Measurements from ENCODE around the gene NR2C2.

Gene NR2C2

DNA sequence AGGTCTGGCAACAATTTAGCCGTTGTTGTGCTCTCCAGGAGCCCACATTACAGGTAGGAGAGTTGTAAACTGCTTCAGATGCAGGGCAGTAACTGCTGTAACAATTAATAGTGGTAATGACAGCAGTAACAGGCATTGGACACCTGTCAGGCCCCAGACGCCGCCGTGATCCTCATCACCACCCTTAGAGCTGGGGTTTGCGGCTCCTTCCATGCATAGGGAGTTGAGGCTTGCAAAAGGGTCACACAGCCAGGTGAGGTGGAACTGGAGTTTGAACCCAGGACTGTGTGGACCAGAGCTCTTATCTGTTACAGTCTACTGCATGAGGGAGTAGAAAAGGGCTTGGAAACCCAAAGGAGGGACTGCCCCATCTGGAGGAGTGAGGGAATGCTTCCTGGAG lies 26.8 kb upstream of the NR2C2 start:
- H3K27ac ChIP-seq = no peak overlapping the region
- H3K4me1 ChIP-seq (ENCODE audit: low read depth, poor library complexity, severe bottlenecking) = no peaks in the 10 kb centered on the region
- no peaks in the 10 kb centered on the region for H3K79me2 ChIP-seq (ENCODE audit: insufficient read depth, low read depth)
- no peak overlapping the region for H3K4me2 ChIP-seq
- no peaks in the 10 kb centered on the region for H3K27me3 ChIP-seq (ENCODE audit: insufficient read depth, low read depth)
- no peak for TF ChIP-seq CTCF (conservative IDR thresholded peaks at IDR 0.05; ENCODE audit: low read depth, low read length)
- no peak overlapping the region for H3K4me3 ChIP-seq (IDR thresholded peaks at IDR 0.05; ENCODE audit: insufficient read depth, low read depth, low read length)
- H3K9ac ChIP-seq = no peak overlapping the region
- no peaks in the 10 kb centered on the region for H4K20me1 ChIP-seq (ENCODE audit: insufficient read depth)
- H3K36me3 ChIP-seq (ENCODE audit: insufficient read depth) = no peaks in the 10 kb centered on the region
- peak overlapping the region; percentile 26; the same call in 1 of the 2 replicates for H2AFZ ChIP-seq (ENCODE audit: low read depth)

DNA sequence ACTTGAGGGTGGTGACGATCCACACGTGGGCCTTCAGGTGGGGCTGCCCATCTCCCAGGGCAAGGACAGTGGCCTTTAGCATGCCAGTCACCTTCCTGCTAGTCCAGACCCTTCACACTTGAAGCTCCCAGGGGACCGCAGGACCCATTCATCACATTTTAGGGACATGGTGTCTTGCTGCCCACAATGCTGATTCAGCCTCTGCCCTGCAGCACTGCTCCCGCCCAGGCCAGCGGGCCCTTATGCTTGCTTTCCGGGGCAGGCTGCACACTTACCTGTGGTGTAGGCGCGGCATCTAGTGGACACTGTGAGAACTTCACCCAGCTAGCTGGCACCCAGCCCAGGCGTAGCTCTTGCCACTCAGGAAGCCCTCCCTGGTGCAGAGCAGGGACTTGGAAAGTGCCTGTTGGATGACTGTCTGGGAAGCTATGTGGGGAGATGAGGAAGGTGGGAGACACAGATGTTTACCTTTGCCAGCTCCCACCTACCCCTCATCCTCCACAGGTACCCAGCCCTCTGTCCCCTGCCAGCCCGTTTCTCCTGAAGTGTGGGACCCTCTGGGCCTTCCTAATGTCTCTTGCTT lies 26.3 kb upstream of the NR2C2 start:
- Histone ChIP-seq H3K4me2 (no peak overlapping the region), H3K4me1 (ENCODE audit: low read depth, poor library complexity, severe bottlenecking) (no peaks in the 10 kb centered on the region), H3K36me3 (ENCODE audit: insufficient read depth) (no peaks in the 10 kb centered on the region), H3K27me3 (ENCODE audit: insufficient read depth, low read depth) (no peaks in the 10 kb centered on the region), H3K9ac (no peak overlapping the region), H4K20me1 (ENCODE audit: insufficient read depth) (no peaks in the 10 kb centered on the region), H2AFZ (ENCODE audit: low read depth) (peak overlapping the region; percentile 26; the same call in 1 of the 2 replicates), H3K4me3 (IDR thresholded peaks at IDR 0.05; ENCODE audit: insufficient read depth, low read depth, low read length) (no peak overlapping the region), H3K79me2 (ENCODE audit: insufficient read depth, low read depth) (no peaks in the 10 kb centered on the region), H3K27ac (no peak overlapping the region)
- peak; percentile 83 for TF ChIP-seq CTCF (conservative IDR thresholded peaks at IDR 0.05; ENCODE audit: low read depth, low read length)

DNA sequence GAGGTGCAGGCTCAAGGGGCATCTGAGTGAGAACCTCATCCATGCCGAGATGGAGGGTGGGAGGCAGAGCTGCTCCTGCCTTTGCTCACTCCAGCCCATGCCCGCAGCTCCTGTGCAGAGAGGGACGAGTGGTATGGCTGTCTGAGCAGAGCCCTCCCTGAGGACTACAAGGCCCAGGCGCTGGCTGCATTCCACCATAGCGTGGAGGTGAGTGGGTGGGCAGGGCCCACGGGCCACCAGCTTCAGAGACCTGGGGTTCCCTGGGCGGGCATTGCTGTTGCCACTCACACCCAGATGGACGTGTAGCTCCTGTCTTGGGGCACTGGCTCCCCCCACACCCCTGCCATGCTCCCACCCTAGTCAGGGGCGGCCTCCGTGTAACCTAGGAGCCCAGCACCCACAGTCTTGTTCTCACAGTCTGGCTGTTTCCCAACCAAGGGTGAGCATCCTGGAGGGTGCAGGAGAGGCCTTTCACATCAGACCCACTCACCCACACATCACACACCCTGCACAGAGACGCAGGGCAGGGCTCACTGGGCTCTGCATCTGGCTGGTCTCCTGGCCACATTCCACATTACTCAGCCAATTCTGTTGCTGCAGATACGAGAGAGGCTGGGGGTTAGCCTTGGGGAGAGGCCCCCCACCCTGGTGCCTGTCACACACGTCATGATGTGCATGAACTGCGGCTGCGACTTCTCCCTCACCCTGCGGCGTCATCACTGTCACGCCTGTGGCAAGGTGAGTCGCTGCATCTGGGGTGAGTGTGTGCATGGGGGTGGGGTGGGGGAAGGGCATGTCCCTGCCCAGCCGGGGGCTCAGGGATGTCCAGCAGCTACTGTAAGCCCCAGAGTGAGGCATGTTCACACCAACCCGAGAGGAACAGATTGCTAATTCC lies 25.3 kb upstream of the NR2C2 start:
- Histone ChIP-seq H3K9ac (no peak overlapping the region), H3K36me3 (ENCODE audit: insufficient read depth) (no peaks in the 10 kb centered on the region), H3K4me3 (IDR thresholded peaks at IDR 0.05; ENCODE audit: insufficient read depth, low read depth, low read length) (no peak overlapping the region), H3K27ac (no peak overlapping the region), H4K20me1 (ENCODE audit: insufficient read depth) (no peaks in the 10 kb centered on the region), H3K4me2 (no peak overlapping the region), H3K4me1 (ENCODE audit: low read depth, poor library complexity, severe bottlenecking) (no peaks in the 10 kb centered on the region), H3K79me2 (ENCODE audit: insufficient read depth, low read depth) (no peaks in the 10 kb centered on the region), H2AFZ (ENCODE audit: low read depth) (no peak overlapping the region), H3K27me3 (ENCODE audit: insufficient read depth, low read depth) (no peaks in the 10 kb centered on the region)
- TF ChIP-seq CTCF (conservative IDR thresholded peaks at IDR 0.05; ENCODE audit: low read depth, low read length) = no peak

DNA sequence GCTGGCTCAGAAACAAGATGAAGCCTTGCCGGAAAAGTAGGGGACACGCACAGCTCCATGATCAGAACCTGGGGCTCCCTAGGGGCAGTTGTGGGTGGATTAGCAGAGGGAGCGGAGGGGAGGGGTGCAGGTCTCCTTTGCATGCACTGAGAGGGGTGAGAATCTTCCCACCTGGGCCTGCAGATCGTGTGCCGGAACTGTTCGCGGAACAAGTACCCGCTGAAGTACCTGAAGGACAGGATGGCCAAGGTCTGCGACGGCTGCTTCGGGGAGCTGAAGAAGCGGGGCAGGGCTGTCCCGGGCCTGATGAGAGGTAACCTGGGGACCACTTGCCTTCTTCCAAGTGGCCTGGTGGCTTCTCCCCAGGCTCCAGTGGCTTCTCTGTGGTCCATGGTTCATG lies 24.5 kb upstream of the NR2C2 start:
- Histone ChIP-seq H3K9ac (no peak overlapping the region), H3K79me2 (ENCODE audit: insufficient read depth, low read depth) (no peaks in the 10 kb centered on the region), H3K27me3 (ENCODE audit: insufficient read depth, low read depth) (no peaks in the 10 kb centered on the region), H3K4me2 (no peak overlapping the region), H3K4me1 (ENCODE audit: low read depth, poor library complexity, severe bottlenecking) (no peaks in the 10 kb centered on the region), H3K4me3 (IDR thresholded peaks at IDR 0.05; ENCODE audit: insufficient read depth, low read depth, low read length) (no peak overlapping the region), H4K20me1 (ENCODE audit: insufficient read depth) (no peaks in the 10 kb centered on the region), H3K27ac (no peak overlapping the region), H3K36me3 (ENCODE audit: insufficient read depth) (no peaks in the 10 kb centered on the region), H2AFZ (ENCODE audit: low read depth) (no peak overlapping the region)
- TF ChIP-seq CTCF (conservative IDR thresholded peaks at IDR 0.05; ENCODE audit: low read depth, low read length) = no peak
